Stomach (tissue), 9 donors: ENCODE data around the gene ZDHHC20. TPM values are rescaled to one million over a fixed set of nuclear protein-coding genes. Genes with fewer than 3 reads are reported as not detected.

Experiments used
- DNase-seq, 2 donors: peaks; one replicate each; pipeline versions ENCODE4 v3.0.0 to v3.0.0-alpha.2; 2013 to 2019
- H3K27ac ChIP-seq, 5 donors: fragments of 200-600 bp in 4 of 5; sonication (generic) in 4 of 5; one replicate each; pipeline ENCODE4 v1.5.1; 2013 to 2019; ENCODE audit warnings: mild to moderate bottlenecking in 1 of 5, moderate library complexity in 1 of 5
- H3K27me3 ChIP-seq, 3 donors: fragments of 200-600 bp; sonication (generic); one replicate each; pipeline ENCODE4 v1.5.1; 2017 to 2019; ENCODE audit warnings: mixed run types in 1 of 3
- H3K36me3 ChIP-seq, 4 donors: fragments of 200-600 bp; sonication (generic); 1 replicate in 3 of 4; 2 replicates in 1 of 4; pipeline ENCODE4 v1.5.1; 2016 to 2019
- H3K4me1 ChIP-seq, 4 donors: fragments of 200-600 bp; sonication (generic); one replicate each; pipeline ENCODE4 v1.5.1; 2016 to 2019
- H3K4me3 ChIP-seq, 4 donors: fragments of 200-600 bp; sonication (generic) in 3 of 4; one replicate each; pipeline ENCODE4 v1.5.1; 2016 to 2019; ENCODE audit warnings: mild to moderate bottlenecking in 1 of 4
- H3K9me3 ChIP-seq, 4 donors: fragments of 200-600 bp; sonication (generic); one replicate each; pipeline ENCODE4 v1.5.1; 2016 to 2019
- EP300 ChIP-seq: sonication (generic); formaldehyde crosslinking; IDR thresholded peaks from one replicate; pipeline ENCODE4 v1.6.1; 2017; ENCODE audit warnings: antibody characterized with exemption
- POLR2A ChIP-seq, 4 donors: fragments of 450-650 bp; IDR thresholded peaks; one replicate each; pipeline ENCODE4 v1.6.1; 2016; ENCODE audit warnings: antibody characterized with exemption in 4 of 4, control low read depth in 2 of 4, mild to moderate bottlenecking in 1 of 4, moderate library complexity in 1 of 4
- POLR2AphosphoS5 ChIP-seq, 3 donors: sonication (generic); formaldehyde crosslinking; IDR thresholded peaks; one replicate each; pipeline ENCODE4 v1.6.1; 2016; ENCODE audit warnings: antibody characterized with exemption in 3 of 3
- WGBS, 5 donors: extraction: QIAGEN DNeasy Blood & Tissue Kit in 3 of 5; methylation state at CpG; one replicate each; pipeline versions ENCODE4 v1.1.5 to v1.1.7; 2013 to 2018; 5-methylcytosine and 5-hydroxymethylcytosine counted together
- intact Hi-C: fragments of 100-400 bp; cut with DNase I; formaldehyde crosslinking; loops from one replicate; pipeline ENCODE4 v1.15.1; 2023; ENCODE audit warnings: low total_unique reads
- polyA plus RNA-seq, 3 donors: library from polyadenylated mRNA; stranded (reverse); fragments of 200-250 nt; gene quantifications; one replicate each; pipeline ENCODE4 v1.2.3, GENCODE V29; 2013
- total RNA-seq, 5 donors: library from RNA; depleted of rRNA; stranded (reverse); fragments of >200 nt; gene quantifications; one replicate each; pipeline versions ENCODE4 v1.1.0 to v1.2.3, GENCODE V29; 2014 to 2016
- TF ChIP-seq, protein P1 (sequence below), 7 experiments: fragments of 450-650 bp in 4 of 7; fragments of 200-600 bp in 3 of 7; sonication (generic) in 3 of 7; IDR thresholded peaks; one replicate each; pipeline ENCODE4 v1.5.1; 2016 to 2019; ENCODE audit warnings: antibody characterized with exemption in 7 of 7, control low read depth in 2 of 7, mild to moderate bottlenecking in 1 of 7
- donor health status: healthy with polysubstance abuse.
- donor health status: Bipolar disorder and iron deficiency.
- donor health status: healthy.

The ZDHHC20 gene
- total and polyA plus RNA-seq, 8 donors = 13.9 to 329 (median 37.7) TPM

DNA sequence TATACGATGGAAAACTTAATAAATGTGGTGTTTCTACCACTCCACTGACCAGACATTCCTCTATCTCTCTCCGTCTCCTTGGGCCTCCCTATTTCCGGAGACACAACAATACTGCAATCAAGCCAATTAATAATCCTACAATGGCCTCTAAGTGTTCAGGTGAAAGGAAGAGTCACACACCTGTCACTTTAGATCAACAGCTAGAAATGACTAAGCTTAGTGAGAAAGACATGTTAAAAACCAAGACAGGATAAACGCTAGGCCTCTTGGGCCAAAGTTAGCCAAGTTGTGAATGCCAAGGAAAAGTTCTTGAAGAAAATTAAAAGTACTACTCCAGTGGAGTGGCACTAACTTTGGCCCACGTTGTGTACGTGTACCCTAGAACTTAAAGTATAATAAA lies 22.5 kb downstream of the ZDHHC20 start:
- WGBS, 5 donors = 92 to 96% (median 96%) methylated on average over 6 of the region's 6 CpGs
- Histone ChIP-seq H3K27me3 (no peaks in the 10 kb centered on the region), H3K4me1 (peaks cover 0 to 32% (median 5%) of the 10 kb centered on the region in 4 donors), H3K27ac (peak overlapping the region in 4 of 5 donors; percentile 59 to 89 (median 72)), H3K4me3 (no peak overlapping the region), H3K9me3 (peaks cover 0 to 10% (median 5%) of the 10 kb centered on the region in 4 donors), H3K36me3 (peaks cover 0 to 4% (median 0%) of the 10 kb centered on the region in 4 donors)
- TF ChIP-seq EP300 = no peak
- TF ChIP-seq POLR2AphosphoS5 (IDR thresholded peaks at IDR 0.05) = no peak
- TF ChIP-seq, protein P1, sequence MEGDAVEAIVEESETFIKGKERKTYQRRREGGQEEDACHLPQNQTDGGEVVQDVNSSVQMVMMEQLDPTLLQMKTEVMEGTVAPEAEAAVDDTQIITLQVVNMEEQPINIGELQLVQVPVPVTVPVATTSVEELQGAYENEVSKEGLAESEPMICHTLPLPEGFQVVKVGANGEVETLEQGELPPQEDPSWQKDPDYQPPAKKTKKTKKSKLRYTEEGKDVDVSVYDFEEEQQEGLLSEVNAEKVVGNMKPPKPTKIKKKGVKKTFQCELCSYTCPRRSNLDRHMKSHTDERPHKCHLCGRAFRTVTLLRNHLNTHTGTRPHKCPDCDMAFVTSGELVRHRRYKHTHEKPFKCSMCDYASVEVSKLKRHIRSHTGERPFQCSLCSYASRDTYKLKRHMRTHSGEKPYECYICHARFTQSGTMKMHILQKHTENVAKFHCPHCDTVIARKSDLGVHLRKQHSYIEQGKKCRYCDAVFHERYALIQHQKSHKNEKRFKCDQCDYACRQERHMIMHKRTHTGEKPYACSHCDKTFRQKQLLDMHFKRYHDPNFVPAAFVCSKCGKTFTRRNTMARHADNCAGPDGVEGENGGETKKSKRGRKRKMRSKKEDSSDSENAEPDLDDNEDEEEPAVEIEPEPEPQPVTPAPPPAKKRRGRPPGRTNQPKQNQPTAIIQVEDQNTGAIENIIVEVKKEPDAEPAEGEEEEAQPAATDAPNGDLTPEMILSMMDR (IDR thresholded peaks at IDR 0.05) = no peak
- TF ChIP-seq POLR2A (IDR thresholded peaks at IDR 0.05) = no peak
- no peak for DNase-seq
- intact Hi-C loops = no loop called here

DNA sequence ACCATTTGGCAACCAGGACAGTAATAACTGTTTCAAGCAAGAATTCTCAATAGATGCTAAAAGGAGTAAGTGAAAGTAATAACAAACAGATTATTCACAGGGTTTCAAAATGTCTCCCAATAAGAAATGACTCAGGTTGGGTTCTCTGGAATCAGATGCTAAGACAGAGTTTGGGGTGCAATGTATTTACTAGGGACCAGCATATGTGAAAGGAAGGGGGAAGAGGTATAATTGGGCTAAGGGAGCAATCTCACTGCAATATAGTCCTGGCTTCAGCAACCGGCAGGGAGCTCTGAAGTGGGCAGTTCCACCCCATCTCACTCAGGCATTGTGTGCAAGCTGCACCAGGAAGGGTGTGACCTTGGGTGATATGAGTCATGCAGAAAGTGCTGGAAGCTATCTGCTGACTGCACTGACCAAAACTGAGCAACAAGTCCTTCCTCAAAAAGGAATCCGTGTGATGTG lies 23.4 kb downstream of the ZDHHC20 start:
- intact Hi-C loops = no loop called here
- peak overlapping the region; percentile 30 to 89 (median 68) for H3K27ac ChIP-seq
- WGBS, 5 donors = 10 to 30% (median 27%) methylated on average over 2 of the region's 2 CpGs

DNA sequence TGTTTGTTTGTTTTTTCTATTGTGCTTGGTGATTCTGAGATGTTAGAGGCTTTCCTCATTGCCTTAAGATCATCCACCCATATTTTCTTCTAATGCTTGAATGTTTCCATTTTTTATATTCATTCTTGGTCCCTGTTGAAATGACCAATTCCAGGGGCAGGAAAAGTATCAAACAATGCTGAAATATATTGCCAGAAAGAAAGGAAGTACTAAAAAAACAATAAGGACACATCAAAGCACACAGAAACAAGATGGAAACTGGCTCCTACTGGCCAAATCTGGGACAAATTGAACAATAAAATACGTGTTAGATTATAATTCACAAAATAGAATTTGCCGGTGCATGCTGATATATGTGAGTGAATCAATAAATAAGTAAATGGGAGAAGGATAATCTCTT lies 23.9 kb downstream of the ZDHHC20 start:
- intact Hi-C loops = no loop called here
- Histone ChIP-seq H3K27ac (peak overlapping the region in 4 of 5 donors; percentile 59 to 89 (median 72)), H3K36me3 (peaks cover 0 to 4% (median 0%) of the 10 kb centered on the region in 4 donors), H3K4me1 (peaks cover 0 to 32% (median 5%) of the 10 kb centered on the region in 4 donors), H3K9me3 (peaks cover 0 to 11% (median 5%) of the 10 kb centered on the region in 4 donors), H3K4me3 (no peak overlapping the region), H3K27me3 (no peaks in the 10 kb centered on the region)
- no peak for DNase-seq
- 73 to 92% (median 84%) methylated on average over 2 of the region's 2 CpGs for WGBS, 5 donors
- TF ChIP-seq POLR2A (IDR thresholded peaks at IDR 0.05) (no peak), POLR2AphosphoS5 (IDR thresholded peaks at IDR 0.05) (no peak)
- TF ChIP-seq, protein P1 (IDR thresholded peaks at IDR 0.05) = no peak

More for the DNA sequence above, 23.4 kb downstream of the ZDHHC20 start:
- H3K9me3 ChIP-seq = peaks cover 0 to 10% (median 5%) of the 10 kb centered on the region in 4 donors
- H3K36me3 ChIP-seq = peaks cover 0 to 4% (median 0%) of the 10 kb centered on the region in 4 donors
- peaks cover 0 to 32% (median 5%) of the 10 kb centered on the region in 4 donors for H3K4me1 ChIP-seq
- peak in 2 of 3 donors; percentile 74 to 87 for TF ChIP-seq POLR2AphosphoS5 (IDR thresholded peaks at IDR 0.05)
- no peak for TF ChIP-seq POLR2A (IDR thresholded peaks at IDR 0.05)
- H3K4me3 ChIP-seq = no peak overlapping the region
- no peaks in the 10 kb centered on the region for H3K27me3 ChIP-seq
- peak; percentile 68 to 85 for DNase-seq

DNA sequence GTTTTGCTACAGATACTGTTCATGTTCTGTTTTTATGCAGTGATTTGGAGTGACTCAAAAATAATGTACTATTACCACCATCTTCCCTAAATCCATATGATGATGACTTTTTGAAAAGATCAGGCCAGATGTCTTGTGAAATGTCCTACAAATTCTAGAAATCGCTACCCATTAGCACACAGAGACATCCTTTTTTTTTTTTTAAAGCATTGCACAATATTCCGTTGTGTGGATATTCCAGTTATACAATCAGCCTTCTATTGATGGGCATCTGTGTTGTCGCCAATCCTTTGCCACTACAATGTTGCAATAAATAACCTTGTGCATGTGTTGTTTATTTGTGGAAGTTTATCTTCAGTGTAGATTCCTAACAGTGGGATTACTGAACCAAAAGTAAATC lies 24.5 kb downstream of the ZDHHC20 start:
- H3K27me3 ChIP-seq = no peaks in the 10 kb centered on the region
- no peak overlapping the region for H3K4me3 ChIP-seq
- peaks cover 0 to 32% (median 5%) of the 10 kb centered on the region in 4 donors for H3K4me1 ChIP-seq
- TF ChIP-seq POLR2A (IDR thresholded peaks at IDR 0.05) (no peak), EP300 (no peak)
- TF ChIP-seq, protein P1 (IDR thresholded peaks at IDR 0.05) = no peak
- no peak for DNase-seq
- peaks cover 0 to 18% (median 8%) of the 10 kb centered on the region in 4 donors for H3K9me3 ChIP-seq
- intact Hi-C loops = no loop called here
- peaks cover 0 to 4% (median 0%) of the 10 kb centered on the region in 4 donors for H3K36me3 ChIP-seq
- H3K27ac ChIP-seq = peak overlapping the region in 2 of 5 donors; percentile 75 to 89
- WGBS, 5 donors = 71 to 92% (median 91%) methylated on average over 3 of the region's 3 CpGs

DNA sequence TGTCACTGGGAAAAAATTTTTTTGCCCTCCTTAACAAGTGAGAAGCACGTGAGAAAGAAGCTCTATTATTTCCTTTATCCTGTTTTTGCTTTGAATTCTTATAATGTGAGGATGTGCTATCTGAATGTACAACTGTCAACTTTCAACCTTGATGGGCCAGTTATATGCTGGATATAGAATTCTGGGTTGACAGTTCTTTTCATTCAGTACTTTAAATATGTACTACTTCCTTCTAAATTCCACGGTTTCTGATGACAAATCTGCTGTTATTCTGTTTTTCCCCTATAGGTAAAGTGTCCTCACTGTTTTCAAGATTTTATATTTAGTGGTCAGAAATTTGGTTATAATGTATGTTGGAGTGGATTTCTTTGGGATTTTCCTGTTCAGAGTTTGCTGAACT lies 29.9 kb downstream of the ZDHHC20 start:
- intact Hi-C loops = no loop called here
- H3K27me3 ChIP-seq = no peaks in the 10 kb centered on the region
- no peaks in the 10 kb centered on the region for H3K36me3 ChIP-seq
- peaks cover 5 to 16% (median 11%) of the 10 kb centered on the region in 4 donors for H3K9me3 ChIP-seq
- peaks cover 0 to 6% (median 0%) of the 10 kb centered on the region in 4 donors for H3K4me1 ChIP-seq
- no peak for DNase-seq
- no peak overlapping the region for H3K27ac ChIP-seq
- 65 to 91% (median 74%) methylated on average over 2 of the region's 2 CpGs for WGBS, 5 donors
- H3K4me3 ChIP-seq = no peak overlapping the region
- no peak for TF ChIP-seq POLR2AphosphoS5 (IDR thresholded peaks at IDR 0.05)
- TF ChIP-seq, protein P1 (IDR thresholded peaks at IDR 0.05) = no peak
- TF ChIP-seq POLR2A (IDR thresholded peaks at IDR 0.05) = no peak
- no peak for TF ChIP-seq EP300
